SK-N-SH (cell line): ENCODE data around the gene ABCB1.

Source experiments
- GABPA ChIP-seq: IDR thresholded peaks from 2 replicates; pipeline ENCODE4 v1.4.0; 2012; ENCODE audit warnings: low read depth, mild to moderate bottlenecking
- MXI1 ChIP-seq: IDR thresholded peaks from 2 replicates; pipeline ENCODE4 v1.6.1; 2012; ENCODE audit warnings: mild to moderate bottlenecking, low read depth, low read length, improper control_type of control experiment
- POLR2AphosphoS5 ChIP-seq: IDR thresholded peaks from 2 replicates; pipeline ENCODE4 v1.6.1; 2012; ENCODE audit warnings: low read depth, low read length
- RXRA ChIP-seq: IDR thresholded peaks from 2 replicates; pipeline ENCODE4 v1.4.0; 2012; ENCODE audit warnings: low read depth, mild to moderate bottlenecking, borderline replicate concordance
- SIN3A ChIP-seq: IDR thresholded peaks from 2 replicates; pipeline ENCODE4 v1.6.1; 2012; ENCODE audit warnings: low read depth, mild to moderate bottlenecking, low read length, moderate library complexity, borderline replicate concordance
- TF ChIP-seq, protein P1 (sequence below): fragments of 200-600 bp; sonication (generic); IDR thresholded peaks from 2 replicates; pipeline ENCODE4 v1.6.1; 2017; ENCODE audit warnings: antibody characterized with exemption, mild to moderate bottlenecking, moderate library complexity

DNA sequence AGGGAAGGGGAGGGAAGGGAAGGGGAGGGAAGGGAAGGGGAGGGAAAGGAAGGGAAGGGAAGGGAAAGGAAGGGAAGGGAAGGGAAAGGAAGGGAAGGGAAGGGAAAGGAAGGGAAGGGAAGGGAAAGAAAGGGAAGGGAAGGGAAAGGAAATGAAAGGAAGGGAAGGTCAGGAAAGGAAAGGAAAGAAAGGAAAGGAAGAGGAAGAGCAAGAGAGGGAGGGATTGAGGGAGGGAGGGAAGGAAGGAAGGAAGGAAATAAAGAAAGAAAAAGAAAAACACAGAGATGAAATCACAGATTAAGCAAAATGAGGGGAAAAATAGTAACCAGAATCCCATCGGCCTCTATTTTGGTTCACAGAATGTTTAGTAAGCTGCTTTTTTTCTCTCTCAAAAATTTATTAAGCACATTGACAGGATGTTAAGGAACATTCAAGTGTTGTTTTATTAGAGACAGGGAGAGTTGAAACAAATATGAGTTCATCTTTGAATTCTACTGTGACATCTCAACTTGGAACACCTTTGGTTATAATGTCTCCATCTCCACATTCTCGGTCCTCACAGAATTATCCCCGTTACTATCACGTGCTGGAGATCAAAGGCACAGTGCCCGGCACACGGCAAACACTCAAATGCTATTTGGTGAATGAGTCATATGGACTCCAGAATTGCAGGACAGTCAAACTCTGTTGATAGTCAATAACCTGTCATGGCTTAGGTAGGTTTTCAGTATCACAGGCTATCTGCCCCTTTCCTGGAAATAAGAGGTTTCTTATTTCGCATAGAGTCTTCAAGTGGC is 52.4 kb downstream of the ABCB1 start:
- no peak for TF ChIP-seq POLR2AphosphoS5
- TF ChIP-seq, protein P1, sequence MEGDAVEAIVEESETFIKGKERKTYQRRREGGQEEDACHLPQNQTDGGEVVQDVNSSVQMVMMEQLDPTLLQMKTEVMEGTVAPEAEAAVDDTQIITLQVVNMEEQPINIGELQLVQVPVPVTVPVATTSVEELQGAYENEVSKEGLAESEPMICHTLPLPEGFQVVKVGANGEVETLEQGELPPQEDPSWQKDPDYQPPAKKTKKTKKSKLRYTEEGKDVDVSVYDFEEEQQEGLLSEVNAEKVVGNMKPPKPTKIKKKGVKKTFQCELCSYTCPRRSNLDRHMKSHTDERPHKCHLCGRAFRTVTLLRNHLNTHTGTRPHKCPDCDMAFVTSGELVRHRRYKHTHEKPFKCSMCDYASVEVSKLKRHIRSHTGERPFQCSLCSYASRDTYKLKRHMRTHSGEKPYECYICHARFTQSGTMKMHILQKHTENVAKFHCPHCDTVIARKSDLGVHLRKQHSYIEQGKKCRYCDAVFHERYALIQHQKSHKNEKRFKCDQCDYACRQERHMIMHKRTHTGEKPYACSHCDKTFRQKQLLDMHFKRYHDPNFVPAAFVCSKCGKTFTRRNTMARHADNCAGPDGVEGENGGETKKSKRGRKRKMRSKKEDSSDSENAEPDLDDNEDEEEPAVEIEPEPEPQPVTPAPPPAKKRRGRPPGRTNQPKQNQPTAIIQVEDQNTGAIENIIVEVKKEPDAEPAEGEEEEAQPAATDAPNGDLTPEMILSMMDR = no peak
- TF ChIP-seq SIN3A = no peak
- no peak for TF ChIP-seq GABPA
- no peak for TF ChIP-seq RXRA
- TF ChIP-seq MXI1 = no peak
